Renal pelvis (tissue), 4 donors: ENCODE results near the gene MED13L. TPM values are rescaled to one million over a fixed set of nuclear protein-coding genes. Genes with fewer than 3 reads are reported as not detected.
"Not testable (repeated sequence)": the region's sequence is repeated elsewhere in the genome, so short reads cannot be mapped to it uniquely, and the experiment has no call there.

ENCODE experiments used
- DNase-seq: peaks from one replicate; pipeline ENCODE4 v3.0.0-alpha.2; 2013
- polyA plus RNA-seq, 3 donors: library from polyadenylated mRNA; unstranded; fragments of 120-200 nt; gene quantifications; one replicate each; pipeline ENCODE4 v1.2.1, GENCODE V29; 2013; ENCODE audit not compliant: insufficient read length in 3 of 3

Gene MED13L
- polyA plus RNA-seq, 3 donors = 65.7 to 81.3 (median 80.4) TPM

GRCh38 chr12:116257215-116257614 lies 20.3 kb downstream of the MED13L start:
- peak; percentile 42 for DNase-seq

GRCh38 chr12:116249938-116250337 lies 27.6 kb downstream of the MED13L start:
- no peak for DNase-seq

- DNase-seq = no peak
Measured at GRCh38 chr12:116248930-116249329, 28.6 kb downstream of the MED13L start.

GRCh38 chr12:116248433-116248832 lies 29.1 kb downstream of the MED13L start:
- DNase-seq = no peak

- DNase-seq = peak; percentile 50
Measured at GRCh38 chr12:116247377-116247776, 30.1 kb downstream of the MED13L start.

- DNase-seq = no peak
Measured at GRCh38 chr12:116246490-116247179, 30.9 kb downstream of the MED13L start.

- DNase-seq = no peak
Measured at GRCh38 chr12:116245189-116245588, 32.3 kb downstream of the MED13L start.

- no peak for DNase-seq
Measured at GRCh38 chr12:116244474-116245090, 32.9 kb downstream of the MED13L start.

GRCh38 chr12:116244001-116244400 lies 33.5 kb downstream of the MED13L start:
- peak; percentile 43 for DNase-seq

- DNase-seq = no peak
Measured at GRCh38 chr12:116242740-116243139, 34.8 kb downstream of the MED13L start.

- DNase-seq = no peak
Measured at GRCh38 chr12:116241157-116241759, 36.2 kb downstream of the MED13L start.

- not testable (repeated sequence) for DNase-seq
Measured at GRCh38 chr12:116238570-116239119, 38.8 kb downstream of the MED13L start.

- no peak for DNase-seq
Measured at GRCh38 chr12:116238149-116238548, 39.3 kb downstream of the MED13L start.

- no peak for DNase-seq
Measured at GRCh38 chr12:116236976-116237375, 40.5 kb downstream of the MED13L start.

- DNase-seq = peak; percentile 36
Measured at GRCh38 chr12:116236148-116236731, 41.3 kb downstream of the MED13L start.

- not testable (repeated sequence) for DNase-seq
Measured at GRCh38 chr12:116234148-116234547, 43.3 kb downstream of the MED13L start.

- DNase-seq = no peak
Measured at GRCh38 chr12:116233669-116234068, 43.8 kb downstream of the MED13L start.

GRCh38 chr12:116227811-116228210 lies 49.7 kb downstream of the MED13L start:
- DNase-seq = no peak

- DNase-seq = no peak
Measured at GRCh38 chr12:116226026-116226425, 51.5 kb downstream of the MED13L start.

- no peak for DNase-seq
Measured at GRCh38 chr12:116222358-116222757, 55.1 kb downstream of the MED13L start.

- DNase-seq = no peak
Measured at GRCh38 chr12:116220756-116221155, 56.7 kb downstream of the MED13L start.

GRCh38 chr12:116217045-116217735 lies 60.3 kb downstream of the MED13L start:
- DNase-seq = no peak
